GM19193 (cell line): Measurements from ENCODE around the gene PIEZO2.

Experiments
- POLR2A ChIP-seq: IDR thresholded peaks from 4 replicates; pipeline ENCODE4 v1.6.1; 2011; ENCODE audit not compliant: insufficient read depth, insufficient read length; ENCODE audit errors: extremely low read depth

The PIEZO2 gene

GRCh38 chr18:11134940-11135339 lies 14.4 kb downstream of the PIEZO2 start:
- TF ChIP-seq POLR2A: no peak

GRCh38 chr18:11125492-11126315 lies 23.7 kb downstream of the PIEZO2 start:
- no peak for TF ChIP-seq POLR2A

GRCh38 chr18:11124054-11124453 lies 25.3 kb downstream of the PIEZO2 start:
- TF ChIP-seq POLR2A: no peak

GRCh38 chr18:11121443-11121849 lies 27.9 kb downstream of the PIEZO2 start:
- TF ChIP-seq POLR2A: no peak

- TF ChIP-seq POLR2A: no peak
Observed at GRCh38 chr18:11119959-11120587, 29.3 kb downstream of the PIEZO2 start.

GRCh38 chr18:11119550-11119949 lies 29.8 kb downstream of the PIEZO2 start:
- no peak for TF ChIP-seq POLR2A

GRCh38 chr18:11118051-11118766 lies 31.2 kb downstream of the PIEZO2 start:
- TF ChIP-seq POLR2A: no peak

GRCh38 chr18:11115276-11115675 lies 34.1 kb downstream of the PIEZO2 start:
- no peak for TF ChIP-seq POLR2A

- TF ChIP-seq POLR2A: no peak
Observed at GRCh38 chr18:11114653-11115052, 34.7 kb downstream of the PIEZO2 start.

GRCh38 chr18:11113937-11114336 lies 35.4 kb downstream of the PIEZO2 start:
- TF ChIP-seq POLR2A: no peak

- no peak for TF ChIP-seq POLR2A
Observed at GRCh38 chr18:11113046-11113548, 36.3 kb downstream of the PIEZO2 start.

- TF ChIP-seq POLR2A: no peak
Observed at GRCh38 chr18:11112286-11112685, 37.1 kb downstream of the PIEZO2 start.

- no peak for TF ChIP-seq POLR2A
Observed at GRCh38 chr18:11110509-11110908, 38.9 kb downstream of the PIEZO2 start.

- no peak for TF ChIP-seq POLR2A
Observed at GRCh38 chr18:11108947-11109346, 40.4 kb downstream of the PIEZO2 start.

GRCh38 chr18:11106894-11107293 lies 42.5 kb downstream of the PIEZO2 start:
- TF ChIP-seq POLR2A: no peak
